HepG2 (cell line): ENCODE data around the gene ADAMTS12. TPM values are rescaled to one million over a fixed set of nuclear protein-coding genes. Genes with fewer than 3 reads are reported as not detected.

Experiments
- ATAC-seq: fragments of 200-7000 bp; cut with Tn5 transposase; 3 replicates; pipeline ENCODE4 v1.9.1; 2020; ENCODE audit warnings: mild to moderate bottlenecking, moderate library complexity
- BruUV-seq: library from RNA; stranded (reverse); fragments of 400-500 nt; replicated peaks from 2 replicates; lab custom pipeline; 2021; lab: Mats Ljungman, UMichigan
- CTCF ChIA-PET: fragments of 300-600 bp; formaldehyde crosslinking; extraction: SDS; loops from one replicate; lab custom pipeline; 2021; ENCODE audit warnings: low total read pairs, inconsistent platforms, low intra/inter-chr PET ratio; lab: Yijun Ruan, JAX
- POLR2A ChIA-PET: fragments of 350-600 bp; sonication (Branson Sonifier 250); formaldehyde crosslinking; loops from one replicate; lab custom pipeline; 2020; ENCODE audit warnings: antibody characterized with exemption, inconsistent platforms; lab: Yijun Ruan, JAX
- DNase-seq: peaks from one replicate; pipeline ENCODE4 v3.0.0-alpha.2; 2015; ENCODE audit warnings: low spot score
- FAIRE-seq: peaks from 3 replicates; lab custom pipeline; 2011; peaks lifted over from hg19 to GRCh38; lab: Jason Lieb, UNC
- H2AFZ ChIP-seq: one replicate; pipeline ENCODE4 v1.6.1; 2011; ENCODE audit warnings: low read length, inconsistent platforms
- H3K27ac ChIP-seq: fragments of 300-600 bp; 3 replicates; pipeline ENCODE4 v1.8.0; 2011; ENCODE audit warnings: mixed run types, mild to moderate bottlenecking, mixed read lengths, low read length, inconsistent platforms; ENCODE audit not compliant: insufficient read depth; ENCODE audit errors: extremely low read length
- H3K27me3 ChIP-seq, 2 experiments: fragments of 200-600 bp in 1 of 2; 2 replicates in 1 of 2; 3 replicates in 1 of 2; pipeline versions ENCODE4 v1.6.0 to v1.8.0; 2011; ENCODE audit warnings: low read length in 2 of 2, mild to moderate bottlenecking in 2 of 2, moderate library complexity in 2 of 2, inconsistent platforms in 1 of 2; ENCODE audit not compliant: insufficient read depth in 2 of 2, control insufficient read depth in 1 of 2
- H3K36me3 ChIP-seq, 2 experiments: fragments of 200-600 bp in 1 of 2; replicated peaks in 1 of 2; 2 replicates in 1 of 2; 3 replicates in 1 of 2; pipeline versions ENCODE4 v1.5.1 to v1.8.0; 2011; ENCODE audit warnings: low read length in 2 of 2, inconsistent platforms in 1 of 2; ENCODE audit not compliant: insufficient read depth in 2 of 2, control insufficient read depth in 1 of 2
- H3K4me1 ChIP-seq: 2 replicates; pipeline ENCODE4 v1.5.1; 2012; ENCODE audit warnings: low read length, inconsistent platforms; ENCODE audit not compliant: insufficient read depth
- H3K4me2 ChIP-seq: 2 replicates; pipeline ENCODE4 v1.6.0; 2011; ENCODE audit warnings: low read depth, low read length, inconsistent platforms
- H3K4me3 ChIP-seq, 3 experiments: fragments of 200-600 bp in 1 of 3; sonication (generic), shearing (Covaris generic) in 1 of 3; replicated peaks in 1 of 3; 2 replicates each; pipeline ENCODE4 v1.5.1; 2011 to 2016; ENCODE audit warnings: low read length in 3 of 3, inconsistent platforms in 2 of 3, low read depth in 2 of 3, mild to moderate bottlenecking in 2 of 3, control low read depth in 1 of 3, mixed read lengths in 1 of 3; ENCODE audit not compliant: insufficient read depth in 1 of 3
- H3K79me2 ChIP-seq: one replicate; pipeline ENCODE4 v1.6.1; 2011; ENCODE audit warnings: low read length, inconsistent platforms; ENCODE audit not compliant: insufficient read depth
- H3K9ac ChIP-seq: 2 replicates; pipeline ENCODE4 v1.6.0; 2011; ENCODE audit warnings: mild to moderate bottlenecking, low read depth, low read length, inconsistent platforms; ENCODE audit not compliant: insufficient read depth
- H3K9me3 ChIP-seq: 2 replicates; pipeline ENCODE4 v1.5.1; 2012; ENCODE audit warnings: mild to moderate bottlenecking, low read length
- H4K20me1 ChIP-seq: 2 replicates; pipeline ENCODE4 v1.6.0; 2011; ENCODE audit warnings: inconsistent platforms, mild to moderate bottlenecking, low read length, moderate library complexity; ENCODE audit not compliant: insufficient read depth
- AHDC1 ChIP-seq: sonication (generic); formaldehyde crosslinking; IDR thresholded peaks from 2 replicates; pipeline ENCODE4 v1.5.1; 2020; ENCODE audit warnings: mild to moderate bottlenecking, missing genetic modification reagents, borderline replicate concordance
- ETV5 ChIP-seq: IDR thresholded peaks from 2 replicates; pipeline ENCODE4 v1.6.1; 2018; ENCODE audit warnings: missing biosample characterization, missing genetic modification reagents, inconsistent platforms, borderline replicate concordance
- ZSCAN30 ChIP-seq: sonication (generic); formaldehyde crosslinking; IDR thresholded peaks from 2 replicates; pipeline ENCODE4 v1.5.0; 2020; ENCODE audit warnings: mild to moderate bottlenecking, missing genetic modification reagents
- WGBS: methylation state at CpG from one replicate; pipeline ENCODE4 v1.1.6; 2017; ENCODE audit warnings: low lambda C conversion rate; 5-methylcytosine and 5-hydroxymethylcytosine counted together
- in situ Hi-C: cut with HindIII; loops from 2 replicates; pipeline ENCODE4 v1.10.0; 2017; ENCODE audit warnings: low pct_unique_long_range_greater_than_20kb; ENCODE audit not compliant: extremely low pct_ligation_motif_present
- intact Hi-C: fragments of 100-400 bp; cut with micrococcal nuclease; formaldehyde crosslinking; loops from one replicate; pipeline ENCODE4 v1.10.0; 2022; ENCODE audit not compliant: unreplicated experiment
- polyA plus RNA-seq, 8 experiments: library from polyadenylated mRNA; depleted of rRNA in 3 of 8; stranded (reverse) in 7 of 8; unstranded in 1 of 8; fragments of >200 nt; fragmentation: Illumina TruSeq in 4 of 8; extraction: Trizol in 4 of 8; gene quantifications; 2 replicates each; pipeline versions ENCODE4 v1.2.1 to v1.2.3, GENCODE V29; 2011 to 2016; ENCODE audit warnings: low read depth in 4 of 8, missing spikeins in 1 of 8, mixed read lengths in 1 of 8; ENCODE audit not compliant: insufficient read depth in 1 of 8
- total RNA-seq, 5 experiments: library from RNA; depleted of rRNA; stranded (reverse); fragments of >200 nt; fragmentation: Illumina TruSeq; extraction: Trizol; gene quantifications; 2 replicates each; pipeline ENCODE4 v1.2.3, GENCODE V29; 2016; ENCODE audit warnings: low read depth in 1 of 5

ADAMTS12 gene
- total and polyA plus RNA-seq, 2 of the 13 experiments (the other 11 are each of a cell fraction or from before 2014, with no cell fraction given): 0.03 TPM; not detected in 1

- TF ChIP-seq AHDC1 (CRISPR knock-in tag): no peak
These were observed 14.3 kb downstream of the ADAMTS12 start (continued) for GRCh38 chr5:33877449-33877848.

- ChIA-PET POLR2A (no interaction called here), CTCF (no interaction called here)
- H3K4me3 ChIP-seq: no peak overlapping the region
- H3K9me3 ChIP-seq: peaks cover 17% of the 10 kb centered on the region
- H3K27ac ChIP-seq: no peak overlapping the region
- H3K27me3 ChIP-seq: no peaks in the 10 kb centered on the region
- H3K9ac ChIP-seq: no peak overlapping the region
- in situ Hi-C loops (no loop called here), intact Hi-C loops (no loop called here)
- ATAC-seq (no peak), DNase-seq (no peak), FAIRE-seq (no peak)
- no peak overlapping the region for H2AFZ ChIP-seq
- WGBS: 95% methylated on average over 1 of the region's 1 CpG
- no peaks in the 10 kb centered on the region for H4K20me1 ChIP-seq
- no peaks in the 10 kb centered on the region for H3K79me2 ChIP-seq
- H3K36me3 ChIP-seq: no peaks in the 10 kb centered on the region
- TF ChIP-seq ZSCAN30 (CRISPR knock-in tag) (no peak), ETV5 (CRISPR knock-in tag) (no peak)
- BruUV-seq: no TSS peak
- H3K4me1 ChIP-seq: no peaks in the 10 kb centered on the region
- H3K4me2 ChIP-seq: no peak overlapping the region
These were observed 24.5 kb downstream of the ADAMTS12 start for GRCh38 chr5:33867241-33867640.
